ENCODE data around the gene PLEKHG5. TPM values are rescaled to one million over a fixed set of nuclear protein-coding genes. Genes with fewer than 3 reads are reported as not detected.

The PLEKHG5 gene
- total RNA-seq, 2 donors from 2014 or later: 2.8 to 3.9 TPM

DNA sequence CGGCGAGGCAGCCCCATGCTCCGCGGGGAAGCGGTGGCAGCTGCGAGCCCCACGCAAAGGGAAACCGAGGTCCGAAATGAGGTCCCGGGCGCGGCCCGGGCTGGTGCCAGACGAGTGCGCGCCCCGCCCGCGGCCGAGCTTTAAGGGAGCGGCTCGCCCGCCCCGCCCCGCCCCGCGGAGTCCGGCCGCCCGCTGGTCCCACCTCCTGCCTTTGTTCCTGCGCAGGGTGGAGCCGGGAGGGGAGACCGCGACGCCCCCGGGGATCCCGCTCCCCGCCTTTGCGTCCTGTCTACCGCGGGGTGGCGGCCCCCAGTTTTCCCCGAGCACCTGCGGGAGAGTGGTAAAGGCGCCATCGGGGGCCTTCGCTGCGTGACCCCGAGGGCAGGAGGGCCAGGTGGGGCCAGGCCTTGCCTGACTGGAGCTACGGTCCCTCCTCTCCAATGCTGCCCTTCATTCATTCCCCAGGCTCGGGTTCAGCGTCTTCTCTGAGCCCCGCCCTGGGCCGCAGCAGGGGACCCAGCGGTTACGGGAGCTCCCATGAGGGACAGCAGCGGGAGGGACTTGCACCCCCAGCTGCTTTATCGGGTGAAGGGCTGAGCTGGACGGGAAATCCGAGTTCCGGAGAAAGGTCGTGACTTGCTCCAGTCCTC is 71.5 kb downstream of the PLEKHG5 start, which contains the start of gene HES2:
TSS of gene HES2 (minus strand) at position 116 of the 650 bp plus-strand sequence. CDS start at position 17, 99 bp downstream.
- H3K9me3 Mint-ChIP-seq: no peaks in the 10 kb centered on the region
- DNase-seq (ENCODE audit: low spot score in 2 of 2): no peak
- ATAC-seq: no peak

DNA sequence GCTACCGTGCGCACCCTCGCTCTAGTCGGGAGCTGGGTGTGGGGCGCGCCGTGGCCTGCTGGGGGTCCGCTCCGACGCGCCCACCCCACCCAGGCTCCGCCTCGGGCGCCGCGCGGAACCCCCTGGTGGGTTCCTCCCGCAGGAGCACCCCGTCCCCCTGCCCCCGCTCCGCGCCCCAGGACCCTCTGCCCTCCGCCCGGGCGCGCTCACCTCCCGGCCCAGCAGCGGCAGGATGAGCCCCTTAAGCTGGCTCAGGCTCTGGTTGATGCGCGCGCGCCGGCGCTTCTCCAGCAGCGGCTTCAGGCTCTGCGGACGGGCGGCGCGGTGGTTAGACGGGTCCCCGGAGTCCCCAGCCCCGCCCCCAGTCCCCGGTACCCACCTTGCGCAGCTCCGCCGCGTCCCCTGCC is 72.1 kb downstream of the PLEKHG5 start:
- Mint-ChIP-seq H3K9me3 (no peaks in the 10 kb centered on the region), H3K36me3 (peaks cover 0 to under 1% of the 10 kb centered on the region in 2 donors), H3K27ac (no peak overlapping the region)
- DNase-seq (ENCODE audit: low spot score in 2 of 2): no peak
- ATAC-seq: no peak

More for the DNA sequence above, 71.5 kb downstream of the PLEKHG5 start, which contains the start of gene HES2:
- H3K27ac Mint-ChIP-seq: no peak within 1 kb of the TSS
- no peaks in the 10 kb centered on the region for H3K36me3 Mint-ChIP-seq

DNA sequence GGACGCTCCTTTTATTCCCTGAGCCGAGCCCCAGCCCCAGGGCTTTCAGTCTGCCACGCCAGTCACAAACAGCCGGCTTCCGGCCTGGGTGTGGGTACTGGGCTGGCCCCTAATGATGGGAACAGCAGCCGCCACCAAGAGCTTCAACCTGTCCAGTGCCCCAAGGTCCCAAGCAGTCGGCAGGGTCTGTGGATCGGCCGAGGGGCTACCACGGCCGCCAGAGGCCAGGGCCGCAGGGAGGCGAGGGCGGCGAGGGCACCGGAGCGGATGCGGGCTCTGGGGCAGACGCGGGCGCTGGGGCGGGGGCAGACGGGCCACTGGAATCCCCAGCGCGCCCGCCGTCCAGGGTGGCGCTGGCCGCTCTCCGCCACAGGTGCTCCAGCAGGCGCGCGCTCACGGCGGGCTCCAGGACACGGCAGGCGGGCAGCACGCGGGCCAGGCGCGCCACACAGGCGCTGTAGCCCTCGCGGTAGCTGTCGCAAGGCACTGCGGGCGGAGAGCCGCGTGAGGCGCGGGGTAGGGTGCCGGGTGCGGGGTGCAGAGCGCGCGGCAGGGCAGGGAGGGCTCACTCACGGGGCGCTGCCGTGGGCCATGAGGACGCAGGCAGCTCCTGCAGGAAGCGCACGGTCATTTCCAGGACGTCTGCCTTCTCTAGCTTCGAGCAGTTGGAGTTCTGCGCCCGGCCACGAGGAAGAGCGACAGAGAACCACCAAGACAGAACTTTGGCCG is 72.6 kb downstream of the PLEKHG5 start:
- no peak overlapping the region for H3K27ac Mint-ChIP-seq
- no peak for ATAC-seq

DNA sequence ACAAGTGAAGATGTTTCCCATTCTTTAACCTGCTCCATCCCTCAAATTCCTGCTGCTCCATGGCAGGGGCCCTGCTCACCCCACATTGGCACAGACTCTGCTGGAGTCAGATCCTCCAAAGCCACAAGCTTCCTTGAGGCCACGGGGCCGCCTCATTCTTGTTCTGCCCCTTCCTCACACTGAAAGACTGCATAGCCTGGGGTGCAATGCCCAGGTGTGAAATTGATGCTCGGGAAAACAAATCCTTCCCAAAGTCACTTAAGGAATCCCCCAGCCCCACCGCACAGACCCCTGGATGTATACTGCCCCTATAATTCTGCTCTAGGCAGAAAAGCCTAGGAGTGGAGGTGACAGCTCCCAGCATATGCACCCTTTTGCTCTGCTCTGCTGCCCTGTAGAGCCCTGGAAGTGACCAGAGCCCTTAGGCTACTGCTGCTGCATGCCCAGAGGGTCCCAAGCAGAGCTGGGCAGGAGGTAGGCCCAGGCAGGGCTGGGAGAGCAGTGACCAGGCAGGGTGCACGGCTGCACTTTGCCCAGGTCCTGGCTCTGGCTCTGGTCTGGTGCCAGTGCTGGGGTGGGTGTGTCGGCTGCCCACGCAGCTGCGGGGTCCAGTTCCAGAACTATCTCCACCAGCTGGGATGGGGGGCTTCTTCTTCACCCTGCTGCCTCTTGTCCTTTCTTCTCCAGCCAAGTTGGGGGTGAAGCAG is 73.4 kb downstream of the PLEKHG5 start:
- no peak for ATAC-seq
- no peak for DNase-seq (ENCODE audit: low spot score in 2 of 2)
- Mint-ChIP-seq H3K27ac (no peak overlapping the region), H3K36me3 (peaks cover 0 to 4% of the 10 kb centered on the region in 2 donors), H3K9me3 (no peaks in the 10 kb centered on the region)

More for the DNA sequence above, 72.6 kb downstream of the PLEKHG5 start:
- no peaks in the 10 kb centered on the region for H3K9me3 Mint-ChIP-seq
- no peak for DNase-seq (ENCODE audit: low spot score in 2 of 2)
- peaks cover 0 to 4% of the 10 kb centered on the region in 2 donors for H3K36me3 Mint-ChIP-seq

Other genes starting within 250 kb of the PLEKHG5 start
- gene HES3, start 247.5 kb downstream of the PLEKHG5 start, total RNA-seq: not detected
- gene GPR153, start 230.6 kb downstream of the PLEKHG5 start, total RNA-seq: under 1 TPM; 0.31 to 0.73 TPM
- gene ACOT7, start 97.9 kb downstream of the PLEKHG5 start, total RNA-seq: 10 to 100 TPM; 46.0 to 75.8 TPM
- 1 to 10 TPM in 1 of 2 donors, under 1 TPM in 1; 0.35 to 1.1 TPM for gene HES2, start 71.7 kb downstream of the PLEKHG5 start, total RNA-seq
- 1 to 10 TPM in 1 of 2 donors, under 1 TPM in 1; 0.89 to 1.9 TPM for gene ESPN, start 66.9 kb downstream of the PLEKHG5 start, total RNA-seq
- 10 to 100 TPM; 68.0 to 88.5 TPM for gene TNFRSF25, start 25.5 kb downstream of the PLEKHG5 start, total RNA-seq
- 10 to 100 TPM; 37.5 to 42.1 TPM for gene NOL9, start 62.8 kb upstream of the PLEKHG5 start, total RNA-seq
- not detected for gene TAS1R1, start 63.6 kb upstream of the PLEKHG5 start, total RNA-seq
- gene ZBTB48, start 88.3 kb upstream of the PLEKHG5 start, total RNA-seq: 10 to 100 TPM; 22.8 to 25.8 TPM
- 10 to 100 TPM; 22.9 to 38.9 TPM for gene KLHL21, start 111.2 kb upstream of the PLEKHG5 start, total RNA-seq
- gene PHF13, start 122.1 kb upstream of the PLEKHG5 start, total RNA-seq: 10 to 100 TPM; 15.5 to 33.4 TPM
- 10 to 100 TPM; 20.2 to 52.6 TPM for gene THAP3, start 133.2 kb upstream of the PLEKHG5 start, total RNA-seq
- gene DNAJC11, start 210.1 kb upstream of the PLEKHG5 start, total RNA-seq: 10 to 100 TPM; 23.4 to 61.3 TPM